ENCODE measurements around the gene ERO1A.

ERO1A gene

DNA sequence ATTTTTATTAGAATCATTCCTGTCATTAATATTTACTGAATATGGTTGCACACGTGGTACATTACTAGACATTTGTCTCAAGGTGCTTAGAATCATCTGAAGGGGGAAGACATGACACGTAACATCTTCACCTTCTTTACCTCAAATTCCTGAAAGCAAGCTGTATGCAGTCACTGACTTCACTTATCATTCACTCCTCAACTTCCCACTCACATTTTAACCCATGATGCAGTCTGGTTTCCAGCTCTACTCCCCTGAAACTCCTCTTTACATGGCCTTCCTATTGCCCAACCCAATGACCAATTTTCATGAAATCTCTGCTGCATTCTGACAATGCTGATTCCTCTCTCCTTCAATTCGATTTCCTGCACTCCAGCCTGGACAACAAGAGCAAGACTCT is 5.9 kb upstream of the ERO1A start:
- TF ChIP-seq, protein P1, sequence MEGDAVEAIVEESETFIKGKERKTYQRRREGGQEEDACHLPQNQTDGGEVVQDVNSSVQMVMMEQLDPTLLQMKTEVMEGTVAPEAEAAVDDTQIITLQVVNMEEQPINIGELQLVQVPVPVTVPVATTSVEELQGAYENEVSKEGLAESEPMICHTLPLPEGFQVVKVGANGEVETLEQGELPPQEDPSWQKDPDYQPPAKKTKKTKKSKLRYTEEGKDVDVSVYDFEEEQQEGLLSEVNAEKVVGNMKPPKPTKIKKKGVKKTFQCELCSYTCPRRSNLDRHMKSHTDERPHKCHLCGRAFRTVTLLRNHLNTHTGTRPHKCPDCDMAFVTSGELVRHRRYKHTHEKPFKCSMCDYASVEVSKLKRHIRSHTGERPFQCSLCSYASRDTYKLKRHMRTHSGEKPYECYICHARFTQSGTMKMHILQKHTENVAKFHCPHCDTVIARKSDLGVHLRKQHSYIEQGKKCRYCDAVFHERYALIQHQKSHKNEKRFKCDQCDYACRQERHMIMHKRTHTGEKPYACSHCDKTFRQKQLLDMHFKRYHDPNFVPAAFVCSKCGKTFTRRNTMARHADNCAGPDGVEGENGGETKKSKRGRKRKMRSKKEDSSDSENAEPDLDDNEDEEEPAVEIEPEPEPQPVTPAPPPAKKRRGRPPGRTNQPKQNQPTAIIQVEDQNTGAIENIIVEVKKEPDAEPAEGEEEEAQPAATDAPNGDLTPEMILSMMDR (IDR thresholded peaks at IDR 0.05; ENCODE audit: borderline replicate concordance, control extremely low read depth, extremely low read depth, insufficient read depth, missing control alignments), result no peak
- in situ Hi-C loops (cut with MboI; ENCODE audit: low sequenced_read_pairs, unreplicated experiment), result no loop called here
- peak; percentile 25 for DNase-seq (ENCODE audit: low spot score)

DNA sequence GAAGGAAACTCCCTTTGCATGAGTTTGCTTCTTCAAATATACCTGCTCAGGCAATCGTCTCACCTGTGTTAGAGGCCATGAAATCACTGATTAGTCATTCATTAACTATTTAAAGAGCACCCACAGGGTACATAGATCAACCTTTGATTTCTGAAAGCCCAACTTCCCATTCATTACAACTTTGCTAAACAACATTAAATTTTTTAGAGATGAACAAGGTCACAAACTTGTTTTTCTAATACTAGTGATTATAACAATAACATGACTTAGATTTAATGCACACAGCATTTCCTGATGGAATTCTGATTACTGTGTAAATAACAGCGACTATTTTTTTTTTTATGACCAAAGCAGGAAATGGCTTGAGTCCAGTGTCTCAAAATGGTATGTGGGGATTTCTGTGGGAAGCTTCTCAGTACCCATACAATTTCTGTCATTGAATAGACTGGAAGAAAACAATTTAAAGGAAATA is 5.4 kb upstream of the ERO1A start:
- in situ Hi-C loops (cut with MboI; ENCODE audit: low sequenced_read_pairs, unreplicated experiment), result no loop called here
- TF ChIP-seq, protein P1 (IDR thresholded peaks at IDR 0.05; ENCODE audit: borderline replicate concordance, control extremely low read depth, extremely low read depth, insufficient read depth, missing control alignments), result no peak
- no peak for DNase-seq (ENCODE audit: low spot score)

DNA sequence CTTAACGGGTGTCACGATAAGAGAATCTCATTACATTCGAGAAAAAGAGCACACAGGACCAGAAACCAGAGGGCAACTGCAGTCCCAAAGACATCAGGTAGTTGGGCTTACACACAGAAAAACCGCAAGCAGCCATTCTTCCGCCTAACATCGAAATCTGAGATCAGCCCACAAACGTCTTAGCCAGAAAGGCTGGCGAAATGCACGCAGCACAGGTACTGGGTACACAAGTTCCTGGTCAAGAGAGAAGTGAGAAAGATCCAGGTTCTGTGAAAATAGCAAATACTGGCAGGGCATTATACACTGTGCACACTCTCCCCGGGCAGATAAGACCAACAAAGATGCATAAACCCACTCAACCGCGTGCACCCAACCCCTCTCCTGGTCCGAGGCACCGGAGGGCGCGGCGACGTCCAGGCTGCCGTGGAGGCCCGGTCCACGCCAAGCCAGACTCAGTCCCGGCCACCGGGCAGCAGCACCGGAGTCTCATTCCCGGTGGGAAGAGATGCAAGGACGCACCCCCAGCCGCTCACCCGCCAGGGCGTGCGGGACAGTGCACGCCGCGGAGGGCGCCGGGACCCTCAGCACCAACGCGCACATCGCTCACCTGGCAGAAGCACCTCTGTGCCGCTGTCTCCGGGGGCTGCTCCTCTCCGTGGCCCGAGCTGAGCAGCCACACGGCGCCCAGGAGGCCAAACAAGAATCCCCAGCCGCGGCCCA is 437 bp downstream of the ERO1A start:
- DNase-seq (ENCODE audit: low spot score), result peak; percentile 47
- TF ChIP-seq, protein P1 (IDR thresholded peaks at IDR 0.05; ENCODE audit: borderline replicate concordance, control extremely low read depth, extremely low read depth, insufficient read depth, missing control alignments), result no peak

DNA sequence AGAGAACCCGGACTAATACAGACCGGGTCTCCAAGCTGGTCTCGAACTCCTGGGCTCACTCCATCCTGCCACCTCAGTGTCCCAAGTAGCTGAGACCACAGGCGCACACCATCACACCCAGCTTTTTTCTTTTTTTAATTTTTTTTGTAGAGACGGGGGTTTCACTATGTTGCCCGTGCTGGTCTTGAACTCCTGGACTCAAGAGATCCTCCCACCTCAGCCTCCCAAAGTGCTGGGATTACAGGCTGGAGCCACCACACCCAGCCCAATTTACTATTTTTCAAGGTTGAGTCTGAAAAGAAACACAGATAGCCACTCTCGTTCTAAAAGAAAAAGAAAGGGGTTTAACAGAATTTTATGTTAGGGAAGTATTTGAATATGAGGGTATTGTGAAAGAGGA is 1.8 kb downstream of the ERO1A start:
- TF ChIP-seq, protein P1 (IDR thresholded peaks at IDR 0.05; ENCODE audit: borderline replicate concordance, control extremely low read depth, extremely low read depth, insufficient read depth, missing control alignments), result no peak
- DNase-seq (ENCODE audit: low spot score), result no peak
- in situ Hi-C loops (cut with MboI; ENCODE audit: low sequenced_read_pairs, unreplicated experiment), result no loop called here

More for the DNA sequence above, 437 bp downstream of the ERO1A start:
- in situ Hi-C loops (cut with MboI; ENCODE audit: low sequenced_read_pairs, unreplicated experiment), result no loop called here

DNA sequence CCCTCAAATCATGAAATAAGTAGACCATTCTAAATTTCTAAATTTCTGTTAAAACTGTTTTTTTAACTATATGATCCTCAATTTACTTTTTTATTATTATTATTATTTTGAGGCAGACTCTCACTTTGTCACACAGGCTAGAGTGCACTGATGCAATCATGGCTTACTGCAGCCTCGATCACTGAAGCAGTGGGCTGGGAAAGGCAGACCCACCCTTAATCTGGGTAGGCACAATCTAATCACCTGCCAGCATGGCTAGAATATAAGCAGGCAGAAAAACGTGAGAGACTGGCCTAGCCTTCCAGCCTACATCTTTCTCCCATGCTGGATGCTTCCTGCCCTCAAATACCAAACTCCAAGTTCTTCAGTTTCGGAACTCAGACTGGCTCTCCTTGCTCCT is 2.3 kb downstream of the ERO1A start:
- DNase-seq (ENCODE audit: low spot score), result no peak
- in situ Hi-C loops (cut with MboI; ENCODE audit: low sequenced_read_pairs, unreplicated experiment), result no loop called here
- TF ChIP-seq, protein P1 (IDR thresholded peaks at IDR 0.05; ENCODE audit: borderline replicate concordance, control extremely low read depth, extremely low read depth, insufficient read depth, missing control alignments), result no peak

DNA sequence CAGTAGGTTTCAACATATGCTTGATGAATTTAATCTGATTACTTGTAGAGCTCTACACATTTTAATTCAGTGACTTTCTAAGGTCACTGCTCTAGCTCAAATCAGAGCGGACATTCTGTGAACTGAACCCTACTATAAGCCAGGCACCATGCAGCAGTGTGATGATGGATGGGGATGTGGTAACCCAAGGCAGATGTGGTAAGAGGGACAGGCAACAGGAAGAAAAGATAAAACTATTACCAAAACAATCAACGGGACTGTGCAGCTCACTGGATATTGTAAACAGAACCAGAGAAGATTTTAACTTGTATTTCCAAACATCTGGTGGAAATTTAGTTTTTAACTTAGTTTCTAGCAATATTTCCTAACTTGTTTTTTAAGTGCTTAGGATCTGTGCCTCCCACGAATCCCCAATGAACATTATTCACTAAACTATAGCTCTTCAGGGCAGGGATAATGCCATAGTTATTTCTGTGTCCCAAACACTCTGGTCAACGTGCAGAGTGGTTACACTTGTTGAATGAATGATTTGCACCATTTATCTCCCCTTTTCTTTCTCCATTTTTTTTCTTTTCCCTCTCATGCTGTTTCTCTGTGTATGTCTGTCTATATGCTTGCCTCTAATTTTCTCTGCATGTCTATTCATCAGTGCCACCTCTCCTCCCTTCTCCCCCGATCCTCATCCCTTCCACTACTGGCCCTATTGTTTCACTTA is 3.0 kb downstream of the ERO1A start:
- in situ Hi-C loops (cut with MboI; ENCODE audit: low sequenced_read_pairs, unreplicated experiment), result no loop called here
- TF ChIP-seq, protein P1 (IDR thresholded peaks at IDR 0.05; ENCODE audit: borderline replicate concordance, control extremely low read depth, extremely low read depth, insufficient read depth, missing control alignments), result no peak
- no peak for DNase-seq (ENCODE audit: low spot score)

All from GM13976 (cell line).